ENCODE data around the gene BCL3. TPM values are rescaled to one million over a fixed set of nuclear protein-coding genes. Genes with fewer than 3 reads are reported as not detected.
A peak's percentile ranks its signal among the peaks of the same experiment; 100 is the strongest.

Gene BCL3
- total RNA-seq, 1 experiment from 2014 or later = 37.9 TPM

DNA sequence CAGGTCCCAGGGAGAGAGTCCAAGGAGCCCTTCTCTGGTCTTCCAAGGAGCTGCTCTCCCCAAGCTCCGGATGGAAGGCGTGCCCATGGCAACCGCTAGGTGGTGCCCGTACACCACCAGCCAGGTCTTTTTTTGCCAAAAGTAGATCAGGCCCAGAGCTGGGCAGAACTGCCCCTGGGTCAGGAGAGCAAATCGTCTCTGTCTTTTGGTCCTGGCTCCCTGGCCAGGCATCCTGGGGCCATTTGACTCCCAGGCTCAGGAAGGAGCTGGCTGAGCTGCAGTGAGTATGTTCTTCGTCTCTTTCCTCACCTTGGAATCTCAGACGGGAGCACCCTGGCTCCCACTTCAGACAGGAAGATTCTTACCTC, 24.6 kb upstream of the BCL3 start:
- H3K79me2 ChIP-seq (ENCODE audit: insufficient read depth, low read length) = no peaks in the 10 kb centered on the region
- RAD21 ChIA-PET (ENCODE audit: low non-redundant PET in 1 of 2, low total read pairs in 2 of 2, uncharacterized antibody in 2 of 2, unreplicated experiment in 2 of 2) = interaction anchor here (0.6 to 4.6 kb wide), 27 partner anchors 15 to 153 kb away, joined by 3 to 75 read pairs (median 4); partner anchors contain the start of genes CBLC (in 1 of the 2) and NECTIN2 (in 1 of the 2)
- no peaks in the 10 kb centered on the region for H3K36me3 ChIP-seq (ENCODE audit: control insufficient read depth in 1 of 2, insufficient read depth in 2 of 2, low read length in 2 of 2)
- intact Hi-C loops (cut with micrococcal nuclease) = loop anchor here (1.0 kb wide), 3 partner anchors 9 to 120 kb away; no protein-coding TSS in a partner anchor
- no TSS peak for BruUV-seq (replicated peaks)
- POLR2A ChIA-PET = interaction anchor here (1.0 to 3.5 kb wide), 7 partner anchors 30 to 166 kb away, joined by 3 to 17 read pairs (median 4); partner anchors contain the start of gene TOMM40
- H3K9ac ChIP-seq (ENCODE audit: low read length) = peak overlapping the region; percentile 41; the same call in 1 of the 2 replicates
- H3K9me2 ChIP-seq (ENCODE audit: insufficient read depth) = no peaks in the 10 kb centered on the region
- peak overlapping the region; percentile 14; the same call in 1 of the 2 replicates for H3K27ac ChIP-seq (ENCODE audit: low read depth, low read length)
- peak overlapping the region; percentile 79 for H3K4me2 ChIP-seq (ENCODE audit: low read length)
- H2AFZ ChIP-seq (ENCODE audit: low read depth, low read length, poor library complexity, severe bottlenecking) = no peak overlapping the region
- H3K4me3 ChIP-seq (replicated peaks in 1 of 2; ENCODE audit: low read depth in 1 of 2, low read length in 2 of 2) = no peak overlapping the region
- peak; percentile 100 for TF ChIP-seq RAD21 (IDR thresholded peaks at IDR 0.05; ENCODE audit: low read depth)
- TF ChIP-seq, protein P1, sequence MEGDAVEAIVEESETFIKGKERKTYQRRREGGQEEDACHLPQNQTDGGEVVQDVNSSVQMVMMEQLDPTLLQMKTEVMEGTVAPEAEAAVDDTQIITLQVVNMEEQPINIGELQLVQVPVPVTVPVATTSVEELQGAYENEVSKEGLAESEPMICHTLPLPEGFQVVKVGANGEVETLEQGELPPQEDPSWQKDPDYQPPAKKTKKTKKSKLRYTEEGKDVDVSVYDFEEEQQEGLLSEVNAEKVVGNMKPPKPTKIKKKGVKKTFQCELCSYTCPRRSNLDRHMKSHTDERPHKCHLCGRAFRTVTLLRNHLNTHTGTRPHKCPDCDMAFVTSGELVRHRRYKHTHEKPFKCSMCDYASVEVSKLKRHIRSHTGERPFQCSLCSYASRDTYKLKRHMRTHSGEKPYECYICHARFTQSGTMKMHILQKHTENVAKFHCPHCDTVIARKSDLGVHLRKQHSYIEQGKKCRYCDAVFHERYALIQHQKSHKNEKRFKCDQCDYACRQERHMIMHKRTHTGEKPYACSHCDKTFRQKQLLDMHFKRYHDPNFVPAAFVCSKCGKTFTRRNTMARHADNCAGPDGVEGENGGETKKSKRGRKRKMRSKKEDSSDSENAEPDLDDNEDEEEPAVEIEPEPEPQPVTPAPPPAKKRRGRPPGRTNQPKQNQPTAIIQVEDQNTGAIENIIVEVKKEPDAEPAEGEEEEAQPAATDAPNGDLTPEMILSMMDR (IDR thresholded peaks at IDR 0.05 in 2 of 3, conservative IDR thresholded peaks at IDR 0.05 in 1 of 3; ENCODE audit: borderline replicate concordance in 1 of 3, insufficient read depth in 1 of 3, low read depth in 2 of 3, low read length in 2 of 3) = peak; percentile 94 to 99 (median 95)
- no peak for TF ChIP-seq ELF1 (IDR thresholded peaks at IDR 0.05; ENCODE audit: borderline replicate concordance, low read depth)
- TF ChIP-seq FOSL1 (IDR thresholded peaks at IDR 0.05; ENCODE audit: low read depth) = no peak
- ATAC-seq (peak; percentile 89), DNase-seq (ENCODE audit: low read depth, low spot score) (peak; percentile 68)
- CTCF ChIA-PET = interaction anchor here (0.8 to 6.1 kb wide), 37 partner anchors 9 to 335 kb away, joined by 3 to 219 read pairs (median 5); partner anchors contain the start of genes APOE, BCAM, CBLC and CLPTM1
- no peaks in the 10 kb centered on the region for H4K20me1 ChIP-seq (ENCODE audit: insufficient read depth)
- no peaks in the 10 kb centered on the region for H3K27me3 ChIP-seq (ENCODE audit: insufficient read depth, low read length)
- no peaks in the 10 kb centered on the region for H3K9me3 ChIP-seq (ENCODE audit: control insufficient read depth in 1 of 2, insufficient read depth in 1 of 2, low read depth in 1 of 2, low read length in 2 of 2)
- H3K4me1 ChIP-seq (ENCODE audit: control insufficient read depth in 1 of 2, insufficient read depth in 2 of 2, low read length in 2 of 2) = peaks cover 38 to 58% of the 10 kb centered on the region in 2 experiments

DNA sequence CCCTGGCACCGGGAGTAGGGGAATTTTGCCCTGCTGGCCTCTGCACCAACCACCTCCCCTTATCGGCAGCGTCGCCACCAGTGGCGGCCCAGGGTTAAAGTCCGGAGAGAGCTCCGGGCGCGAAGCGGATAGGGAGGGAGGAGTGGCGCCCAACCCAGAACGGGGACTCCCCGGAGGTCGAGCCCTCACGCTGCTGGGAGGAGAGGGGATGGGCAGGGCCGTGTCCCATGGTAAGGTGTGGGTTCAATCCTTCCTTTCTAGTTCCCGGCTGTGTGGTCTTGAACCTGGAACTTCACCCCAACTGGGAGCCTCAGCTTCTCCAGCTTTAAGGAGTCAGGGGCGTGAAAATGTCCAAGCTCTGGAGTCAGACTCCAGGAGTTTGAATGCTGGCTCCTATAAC, 23.3 kb upstream of the BCL3 start:
- ATAC-seq = peak; percentile 57
- Histone ChIP-seq H3K27me3 (ENCODE audit: insufficient read depth, low read length) (no peaks in the 10 kb centered on the region), H3K4me1 (ENCODE audit: control insufficient read depth in 1 of 2, insufficient read depth in 2 of 2, low read length in 2 of 2) (peaks cover 31 to 49% of the 10 kb centered on the region in 2 experiments), H3K4me2 (ENCODE audit: low read length) (peak overlapping the region; percentile 79), H2AFZ (ENCODE audit: low read depth, low read length, poor library complexity, severe bottlenecking) (peak overlapping the region; percentile 77), H3K4me3 (replicated peaks in 1 of 2; ENCODE audit: low read depth in 1 of 2, low read length in 2 of 2) (peak overlapping the region in 1 of 2 experiments; percentile 38; a peak in 2 of 4 replicates), H3K27ac (ENCODE audit: low read depth, low read length) (peak overlapping the region; percentile 42; the same call in 1 of the 2 replicates), H3K9me2 (ENCODE audit: insufficient read depth) (no peaks in the 10 kb centered on the region), H4K20me1 (ENCODE audit: insufficient read depth) (no peaks in the 10 kb centered on the region), H3K9ac (ENCODE audit: low read length) (peak overlapping the region; percentile 41; the same call in 1 of the 2 replicates), H3K79me2 (ENCODE audit: insufficient read depth, low read length) (no peaks in the 10 kb centered on the region), H3K36me3 (ENCODE audit: control insufficient read depth in 1 of 2, insufficient read depth in 2 of 2, low read length in 2 of 2) (no peaks in the 10 kb centered on the region), H3K9me3 (ENCODE audit: control insufficient read depth in 1 of 2, insufficient read depth in 1 of 2, low read depth in 1 of 2, low read length in 2 of 2) (no peaks in the 10 kb centered on the region)
- intact Hi-C loops (cut with micrococcal nuclease) = no loop called here
- CTCF ChIA-PET = interaction anchor here (1.3 to 6.1 kb wide), 4 partner anchors 17 to 121 kb away, joined by 4 to 219 read pairs (median 18); partner anchors contain the start of gene NECTIN2
- no peak for DNase-seq (ENCODE audit: low read depth, low spot score)
- RAD21 ChIA-PET (ENCODE audit: low non-redundant PET in 1 of 2, low total read pairs in 2 of 2, uncharacterized antibody in 2 of 2, unreplicated experiment in 2 of 2) = interaction anchor here (0.6 to 4.6 kb wide), 7 partner anchors 17 to 49 kb away, joined by 3 to 75 read pairs (median 6); no protein-coding TSS in a partner anchor
- BruUV-seq (replicated peaks) = no TSS peak
- POLR2A ChIA-PET = interaction anchor here (0.6 to 3.5 kb wide), 3 partner anchors 40 to 51 kb away, joined by 4 to 17 read pairs (median 4); no protein-coding TSS in a partner anchor
- TF ChIP-seq POLR2AphosphoS5 (IDR thresholded peaks at IDR 0.05; ENCODE audit: low read depth, low read length) = no peak
- no peak for TF ChIP-seq ELF1 (IDR thresholded peaks at IDR 0.05; ENCODE audit: borderline replicate concordance, low read depth)
- TF ChIP-seq SP1 (IDR thresholded peaks at IDR 0.05; ENCODE audit: low read depth) = no peak
- TF ChIP-seq ZFX (IDR thresholded peaks at IDR 0.05) = no peak
- no peak for TF ChIP-seq FOSL1 (IDR thresholded peaks at IDR 0.05; ENCODE audit: low read depth)
- no peak for TF ChIP-seq SIN3A (IDR thresholded peaks at IDR 0.05; ENCODE audit: low read depth)
- TF ChIP-seq CEBPB (IDR thresholded peaks at IDR 0.05; ENCODE audit: low read depth) = no peak
- TF ChIP-seq EGR1 (IDR thresholded peaks at IDR 0.05; ENCODE audit: low read depth) = no peak
- TF ChIP-seq POLR2A (IDR thresholded peaks at IDR 0.05; ENCODE audit: borderline replicate concordance, extremely low read depth, insufficient read depth, insufficient read length) = no peak
- TF ChIP-seq, protein P2, sequence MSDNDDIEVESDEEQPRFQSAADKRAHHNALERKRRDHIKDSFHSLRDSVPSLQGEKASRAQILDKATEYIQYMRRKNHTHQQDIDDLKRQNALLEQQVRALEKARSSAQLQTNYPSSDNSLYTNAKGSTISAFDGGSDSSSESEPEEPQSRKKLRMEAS (IDR thresholded peaks at IDR 0.05) = no peak
- no peak for TF ChIP-seq JUND (IDR thresholded peaks at IDR 0.05)
- TF ChIP-seq EZH2phosphoT487 (IDR thresholded peaks at IDR 0.05; ENCODE audit: borderline replicate concordance) = no peak
- TF ChIP-seq, protein P1 (IDR thresholded peaks at IDR 0.05 in 2 of 3, conservative IDR thresholded peaks at IDR 0.05 in 1 of 3; ENCODE audit: borderline replicate concordance in 1 of 3, insufficient read depth in 1 of 3, low read depth in 2 of 3, low read length in 2 of 3) = no peak
- TF ChIP-seq CBX3 (IDR thresholded peaks at IDR 0.05; ENCODE audit: low read depth) = no peak
